ENCODE results near the gene KIAA1671. TPM values are rescaled to one million over a fixed set of nuclear protein-coding genes. Genes with fewer than 3 reads are reported as not detected.

The KIAA1671 gene
- total RNA-seq, 1 donor from 2014 or later: 17.3 TPM

- no peaks in the 10 kb centered on the region for H3K36me3 ChIP-seq
Observed at GRCh38 chr22:25176175-25176574, 223.7 kb downstream of the KIAA1671 start.

GRCh38 chr22:25176799-25177198 is 224.3 kb downstream of the KIAA1671 start:
- Mint-ChIP-seq H3K9me3 (peaks cover 3% of the 10 kb centered on the region), H3K4me3 (no peak overlapping the region), H3K36me3 (peaks cover 14% of the 10 kb centered on the region), H3K27ac (no peak overlapping the region), H3K4me1 (no peaks in the 10 kb centered on the region), H3K27me3 (ENCODE audit: insufficient read depth, low read depth) (peaks cover 2% of the 10 kb centered on the region)
- no peak overlapping the region for H3K9ac ChIP-seq
- H3K27me3 ChIP-seq: no peaks in the 10 kb centered on the region
- H4K20me1 ChIP-seq (ENCODE audit: low read depth): no peaks in the 10 kb centered on the region
- TF ChIP-seq CTCF (IDR thresholded peaks at IDR 0.05) (no peak), EZH2 (IDR thresholded peaks at IDR 0.05) (no peak), EZH2phosphoT487 (IDR thresholded peaks at IDR 0.05) (no peak)
- H2AFZ ChIP-seq (replicated peaks): no peak overlapping the region
- no peaks in the 10 kb centered on the region for H3K36me3 ChIP-seq
- H3K9me3 ChIP-seq (ENCODE audit: low read depth): no peaks in the 10 kb centered on the region
- no peak for DNase-seq (ENCODE audit: low spot score)
- H3K4me2 ChIP-seq: no peak overlapping the region
- no peak overlapping the region for H3K4me3 ChIP-seq
- H3K27ac ChIP-seq: no peak overlapping the region
- no peaks in the 10 kb centered on the region for H3K4me1 ChIP-seq
- no peaks in the 10 kb centered on the region for H3K79me2 ChIP-seq (ENCODE audit: low read depth)
- H3F3A ChIP-seq (ENCODE audit: low read depth): no peaks in the 10 kb centered on the region

More at GRCh38 chr22:25176175-25176574, 223.7 kb downstream of the KIAA1671 start:
- no peak overlapping the region for H3K4me3 Mint-ChIP-seq
- DNase-seq (ENCODE audit: low spot score): no peak
- Histone ChIP-seq H3K4me2 (no peak overlapping the region), H4K20me1 (ENCODE audit: low read depth) (no peaks in the 10 kb centered on the region), H3K9ac (no peak overlapping the region), H3K4me3 (no peak overlapping the region), H3K27me3 (no peaks in the 10 kb centered on the region), H3K27ac (no peak overlapping the region), H3K79me2 (ENCODE audit: low read depth) (no peaks in the 10 kb centered on the region), H2AFZ (replicated peaks) (no peak overlapping the region), H3F3A (ENCODE audit: low read depth) (no peaks in the 10 kb centered on the region), H3K9me3 (ENCODE audit: low read depth) (no peaks in the 10 kb centered on the region), H3K4me1 (no peaks in the 10 kb centered on the region)
- TF ChIP-seq EZH2 (IDR thresholded peaks at IDR 0.05) (no peak), CTCF (IDR thresholded peaks at IDR 0.05) (no peak), EZH2phosphoT487 (IDR thresholded peaks at IDR 0.05) (no peak)
- H3K9me3 Mint-ChIP-seq: peaks cover 3% of the 10 kb centered on the region
- H3K4me1 Mint-ChIP-seq: no peaks in the 10 kb centered on the region
- peaks cover under 1% of the 10 kb centered on the region for H3K27me3 Mint-ChIP-seq (ENCODE audit: insufficient read depth, low read depth)
- no peak overlapping the region for H3K27ac Mint-ChIP-seq
- peaks cover 16% of the 10 kb centered on the region for H3K36me3 Mint-ChIP-seq

GRCh38 chr22:25177226-25177625 is 224.7 kb downstream of the KIAA1671 start:
- no peaks in the 10 kb centered on the region for H3K4me1 Mint-ChIP-seq
- H3K27ac Mint-ChIP-seq: no peak overlapping the region
- Histone ChIP-seq H3K36me3 (no peaks in the 10 kb centered on the region), H3K27ac (no peak overlapping the region), H2AFZ (replicated peaks) (no peak overlapping the region), H3K4me2 (no peak overlapping the region), H4K20me1 (ENCODE audit: low read depth) (no peaks in the 10 kb centered on the region), H3K27me3 (no peaks in the 10 kb centered on the region), H3K79me2 (ENCODE audit: low read depth) (no peaks in the 10 kb centered on the region), H3K4me3 (no peak overlapping the region), H3K9ac (no peak overlapping the region), H3K9me3 (ENCODE audit: low read depth) (no peaks in the 10 kb centered on the region), H3F3A (ENCODE audit: low read depth) (no peaks in the 10 kb centered on the region), H3K4me1 (no peaks in the 10 kb centered on the region)
- DNase-seq (ENCODE audit: low spot score): no peak
- TF ChIP-seq EZH2 (IDR thresholded peaks at IDR 0.05) (no peak), EZH2phosphoT487 (IDR thresholded peaks at IDR 0.05) (no peak), CTCF (IDR thresholded peaks at IDR 0.05) (no peak)
- H3K4me3 Mint-ChIP-seq: no peak overlapping the region
- peaks cover 15% of the 10 kb centered on the region for H3K36me3 Mint-ChIP-seq
- peaks cover 3% of the 10 kb centered on the region for H3K9me3 Mint-ChIP-seq
- H3K27me3 Mint-ChIP-seq (ENCODE audit: insufficient read depth, low read depth): peaks cover 2% of the 10 kb centered on the region
